Endodermal cell (in vitro differentiated cells): ENCODE results near the gene CADM1. TPM values are rescaled to one million over a fixed set of nuclear protein-coding genes. Genes with fewer than 3 reads are reported as not detected.

Experiments
- DNase-seq: peaks from one replicate; pipeline ENCODE4 v3.0.0-alpha.2; 2017
- H3K27ac ChIP-seq: 2 replicates; pipeline ENCODE4 v1.5.1; 2013; ENCODE audit warnings: mild to moderate bottlenecking, low read depth, low read length, moderate library complexity
- H3K27me3 ChIP-seq: 2 replicates; pipeline ENCODE4 v1.6.1; 2013; ENCODE audit warnings: mild to moderate bottlenecking, low read length, moderate library complexity; ENCODE audit not compliant: insufficient read depth, control insufficient read depth, poor library complexity, severe bottlenecking
- H3K36me3 ChIP-seq: 2 replicates; pipeline ENCODE4 v1.7.0; 2013; ENCODE audit warnings: mild to moderate bottlenecking, low read length, moderate library complexity; ENCODE audit not compliant: control insufficient read depth, insufficient read depth
- H3K4me1 ChIP-seq: one replicate; pipeline ENCODE4 v1.7.0; 2013; ENCODE audit warnings: low read length; ENCODE audit not compliant: control insufficient read depth, insufficient read depth
- H3K4me3 ChIP-seq: 2 replicates; pipeline ENCODE4 v1.5.1; 2013; ENCODE audit warnings: mild to moderate bottlenecking, low read length, moderate library complexity
- H3K9ac ChIP-seq: 2 replicates; pipeline ENCODE4 v1.6.1; 2013; ENCODE audit warnings: mild to moderate bottlenecking, low read length, moderate library complexity; ENCODE audit not compliant: poor library complexity, severe bottlenecking; ENCODE audit errors: extremely low read depth
- H3K9me3 ChIP-seq: 2 replicates; pipeline ENCODE4 v1.6.1; 2013; ENCODE audit warnings: mild to moderate bottlenecking, low read length, moderate library complexity; ENCODE audit not compliant: control insufficient read depth
- H3K27ac Mint-ChIP-seq: 2 replicates; pipeline ENCODE4 v1.8.0; 2020; ENCODE audit warnings: mixed read lengths
- H3K27me3 Mint-ChIP-seq: 2 replicates; pipeline ENCODE4 v1.8.0; 2021; ENCODE audit warnings: mild to moderate bottlenecking, mixed read lengths; ENCODE audit not compliant: insufficient read depth
- H3K36me3 Mint-ChIP-seq: 2 replicates; pipeline ENCODE4 v1.8.0; 2020; ENCODE audit warnings: low read depth, mixed read lengths
- H3K4me1 Mint-ChIP-seq: 2 replicates; pipeline ENCODE4 v1.8.0; 2020; ENCODE audit warnings: mixed read lengths
- H3K4me3 Mint-ChIP-seq: 2 replicates; pipeline ENCODE4 v1.8.0; 2020; ENCODE audit warnings: mild to moderate bottlenecking, moderate library complexity, mixed read lengths
- H3K9me3 Mint-ChIP-seq: 2 replicates; pipeline ENCODE4 v1.8.0; 2020; ENCODE audit warnings: mild to moderate bottlenecking, mixed read lengths
- CTCF ChIP-seq: fragments of 200-600 bp; sonication (generic); conservative IDR thresholded peaks from 2 replicates; pipeline ENCODE4 v1.5.0; 2021; ENCODE audit warnings: antibody characterized with exemption, mild to moderate bottlenecking
- WGBS, 2 experiments: methylation state at CpG; one replicate each; pipeline versions ENCODE4 v1.1.5 to v1.1.7; 2013; ENCODE audit warnings: missing lambda C conversion rate in 2 of 2, mixed read lengths in 1 of 2; ENCODE audit not compliant: insufficient coverage in 1 of 2, insufficient read length in 1 of 2; 5-methylcytosine and 5-hydroxymethylcytosine counted together
- total RNA-seq, 2 donors: library from RNA; stranded (reverse); fragmentation: NEBNext Ultra II Directional in 1 of 2; extraction: Animal tissue kit (Norgen Biotek cat#: 25700) in 1 of 2; gene quantifications; 2 replicates in 1 of 2; 3 replicates in 1 of 2; pipeline ENCODE4 v1.2.1, GENCODE V29; 2021

The CADM1 gene
- total RNA-seq, 2 donors from 2014 or later = 76.3 to 88.2 TPM

- H3K27ac ChIP-seq = no peak overlapping the region
- WGBS, 2 experiments = 95% methylated on average over 2 of the region's 2 CpGs
Observed at GRCh38 chr11:115162919-115163318, 341.3 kb downstream of the CADM1 start.

GRCh38 chr11:115161876-115162275, 342.3 kb downstream of the CADM1 start:
- Mint-ChIP-seq H3K4me3 (no peak overlapping the region), H3K9me3 (no peaks in the 10 kb centered on the region), H3K4me1 (peaks cover 42% of the 10 kb centered on the region), H3K27me3 (peaks cover 2% of the 10 kb centered on the region), H3K27ac (no peak overlapping the region), H3K36me3 (no peaks in the 10 kb centered on the region)
- no peak for DNase-seq
- 93% methylated on average over 2 of the region's 2 CpGs; no CpG with 5 or more reads in 1 of the 2 experiments for WGBS, 2 experiments
- H3K27ac ChIP-seq = no peak overlapping the region
- no peaks in the 10 kb centered on the region for H3K9me3 ChIP-seq
- no peaks in the 10 kb centered on the region for H3K36me3 ChIP-seq
- TF ChIP-seq CTCF = no peak
- H3K4me1 ChIP-seq = peaks cover 13% of the 10 kb centered on the region
- H3K9ac ChIP-seq = no peak overlapping the region
- H3K27me3 ChIP-seq = no peaks in the 10 kb centered on the region
- no peak overlapping the region for H3K4me3 ChIP-seq

More at GRCh38 chr11:115162919-115163318, 341.3 kb downstream of the CADM1 start:
- no peaks in the 10 kb centered on the region for H3K36me3 Mint-ChIP-seq
- Histone ChIP-seq H3K4me3 (no peak overlapping the region), H3K4me1 (peaks cover 13% of the 10 kb centered on the region), H3K36me3 (no peaks in the 10 kb centered on the region), H3K9ac (no peak overlapping the region), H3K27me3 (no peaks in the 10 kb centered on the region), H3K9me3 (no peaks in the 10 kb centered on the region)
- H3K4me1 Mint-ChIP-seq = peaks cover 43% of the 10 kb centered on the region
- TF ChIP-seq CTCF = no peak
- peaks cover 1% of the 10 kb centered on the region for H3K27me3 Mint-ChIP-seq
- H3K9me3 Mint-ChIP-seq = no peaks in the 10 kb centered on the region
- no peak for DNase-seq
- H3K4me3 Mint-ChIP-seq = no peak overlapping the region
- H3K27ac Mint-ChIP-seq = no peak overlapping the region

GRCh38 chr11:115159207-115159606, 345.0 kb downstream of the CADM1 start:
- H3K9me3 ChIP-seq = no peaks in the 10 kb centered on the region
- DNase-seq = no peak
- H3K9ac ChIP-seq = no peak overlapping the region
- no peaks in the 10 kb centered on the region for H3K36me3 Mint-ChIP-seq
- H3K4me3 ChIP-seq = no peak overlapping the region
- no peaks in the 10 kb centered on the region for H3K36me3 ChIP-seq
- no peaks in the 10 kb centered on the region for H3K27me3 ChIP-seq
- H3K27ac ChIP-seq = no peak overlapping the region
- H3K4me3 Mint-ChIP-seq = no peak overlapping the region
- H3K27me3 Mint-ChIP-seq = peaks cover 9% of the 10 kb centered on the region
- H3K4me1 ChIP-seq = no peaks in the 10 kb centered on the region
- WGBS, 2 experiments = 91 to 100% methylated on average over 1 to 9 of the region's 9 CpGs
- peaks cover 23% of the 10 kb centered on the region for H3K4me1 Mint-ChIP-seq
- H3K9me3 Mint-ChIP-seq = no peaks in the 10 kb centered on the region
- no peak for TF ChIP-seq CTCF
- H3K27ac Mint-ChIP-seq = no peak overlapping the region
